Measurements from ENCODE around the gene HNRNPC.
A peak's percentile ranks its signal among the peaks of the same experiment; 100 is the strongest.

HNRNPC gene

DNA sequence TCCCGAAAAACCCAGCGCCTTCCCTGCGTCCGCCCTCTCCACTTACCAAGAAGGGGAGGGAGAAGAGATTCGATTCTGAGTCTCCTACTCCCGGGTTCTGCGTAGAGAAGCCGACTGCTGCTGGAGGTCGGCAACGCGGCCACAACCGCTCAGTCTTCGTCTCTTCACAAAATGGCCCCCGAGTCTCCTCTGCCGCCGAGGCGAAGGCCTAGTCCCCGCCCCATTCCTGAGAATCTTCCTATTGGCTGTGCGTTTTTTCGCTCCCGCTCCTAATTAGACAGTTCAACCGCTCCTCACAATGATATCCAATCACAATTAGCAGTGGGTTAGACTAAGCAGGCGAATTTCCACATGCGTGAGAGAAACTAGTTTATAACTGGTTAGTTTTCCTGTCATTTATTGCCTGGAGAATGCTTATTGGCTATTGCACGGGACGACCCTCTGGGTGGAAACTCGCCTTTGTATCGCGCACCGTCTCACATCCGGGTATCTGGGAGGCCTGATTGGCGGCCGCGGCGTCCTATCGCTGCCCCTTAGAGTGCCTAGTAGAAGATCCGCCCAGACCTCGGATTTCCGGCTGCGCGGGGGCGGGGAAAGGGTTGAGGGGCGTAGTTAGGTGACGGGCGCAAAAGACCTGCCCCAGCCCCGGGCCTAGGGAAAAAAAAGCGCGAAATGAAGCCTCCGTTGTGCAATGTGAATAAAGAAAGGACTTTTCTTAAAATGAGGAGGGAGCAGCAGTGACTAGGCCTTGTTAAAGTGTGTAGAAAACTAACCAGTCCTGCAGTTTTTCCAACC is at the start of gene HNRNPC:
TSS of gene HNRNPC (minus strand) at position 191 of the 795 bp plus-strand sequence. CDS start 35,249 bp downstream, outside the sequence.
- peak; percentile 100 for DNase-seq (ENCODE audit: low read depth)
- TF ChIP-seq, protein P1, sequence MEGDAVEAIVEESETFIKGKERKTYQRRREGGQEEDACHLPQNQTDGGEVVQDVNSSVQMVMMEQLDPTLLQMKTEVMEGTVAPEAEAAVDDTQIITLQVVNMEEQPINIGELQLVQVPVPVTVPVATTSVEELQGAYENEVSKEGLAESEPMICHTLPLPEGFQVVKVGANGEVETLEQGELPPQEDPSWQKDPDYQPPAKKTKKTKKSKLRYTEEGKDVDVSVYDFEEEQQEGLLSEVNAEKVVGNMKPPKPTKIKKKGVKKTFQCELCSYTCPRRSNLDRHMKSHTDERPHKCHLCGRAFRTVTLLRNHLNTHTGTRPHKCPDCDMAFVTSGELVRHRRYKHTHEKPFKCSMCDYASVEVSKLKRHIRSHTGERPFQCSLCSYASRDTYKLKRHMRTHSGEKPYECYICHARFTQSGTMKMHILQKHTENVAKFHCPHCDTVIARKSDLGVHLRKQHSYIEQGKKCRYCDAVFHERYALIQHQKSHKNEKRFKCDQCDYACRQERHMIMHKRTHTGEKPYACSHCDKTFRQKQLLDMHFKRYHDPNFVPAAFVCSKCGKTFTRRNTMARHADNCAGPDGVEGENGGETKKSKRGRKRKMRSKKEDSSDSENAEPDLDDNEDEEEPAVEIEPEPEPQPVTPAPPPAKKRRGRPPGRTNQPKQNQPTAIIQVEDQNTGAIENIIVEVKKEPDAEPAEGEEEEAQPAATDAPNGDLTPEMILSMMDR (IDR thresholded peaks at IDR 0.05; ENCODE audit: low read length, missing control alignments): no peak
- H3K4me3 ChIP-seq (replicated peaks; ENCODE audit: low read depth, low read length): peak within 1 kb of the TSS; percentile 77

GRCh38 chr14:21317398-21317797 is 48.2 kb upstream of the HNRNPC start:
- TF ChIP-seq, protein P1 (IDR thresholded peaks at IDR 0.05; ENCODE audit: low read length, missing control alignments): no peak
- DNase-seq (ENCODE audit: low read depth): no peak
- no peak overlapping the region for H3K4me3 ChIP-seq (replicated peaks; ENCODE audit: low read depth, low read length)

DNA sequence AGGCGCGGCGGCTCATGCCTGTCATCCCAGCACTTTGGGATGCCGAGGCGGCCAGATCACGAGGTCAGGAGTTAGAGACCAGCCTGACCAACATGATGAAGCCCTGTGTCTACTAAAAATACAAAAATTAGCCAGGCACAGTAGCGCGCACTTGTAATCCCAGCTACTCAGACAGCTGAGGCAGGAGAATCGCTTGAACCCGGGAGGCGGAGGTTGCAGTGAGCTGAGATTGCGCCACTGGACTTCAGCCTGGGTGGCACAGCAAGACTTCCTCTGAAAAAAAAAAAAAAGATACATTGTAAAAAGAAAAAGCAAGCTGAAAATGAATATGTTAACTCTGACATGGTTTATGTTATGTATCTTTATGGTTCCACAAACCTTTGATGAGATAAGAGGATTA is 44.3 kb upstream of the HNRNPC start:
- no peak for DNase-seq (ENCODE audit: low read depth)
- no peak overlapping the region for H3K4me3 ChIP-seq (replicated peaks; ENCODE audit: low read depth, low read length)
- TF ChIP-seq, protein P1 (IDR thresholded peaks at IDR 0.05; ENCODE audit: low read length, missing control alignments): no peak

DNA sequence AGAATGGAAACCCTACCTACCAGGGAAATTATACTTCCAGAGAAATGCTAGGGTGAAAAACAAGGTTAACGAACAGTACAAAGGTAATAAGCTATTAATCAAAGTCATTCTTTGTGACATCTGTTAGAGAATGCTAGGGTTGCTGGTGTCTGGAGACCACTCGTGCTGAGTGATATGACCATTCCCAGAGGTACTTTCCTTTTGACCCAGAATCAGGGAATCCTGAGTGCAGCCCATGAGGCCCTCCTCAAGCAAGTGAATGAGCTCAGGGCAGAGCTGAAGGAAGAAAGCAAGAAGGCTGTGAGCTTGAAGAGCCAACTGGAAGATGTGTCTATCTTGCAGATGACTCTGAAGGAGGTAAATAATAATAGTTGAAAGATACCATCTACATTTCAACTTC is 42.4 kb upstream of the HNRNPC start:
- no peak for DNase-seq (ENCODE audit: low read depth)
- no peak overlapping the region for H3K4me3 ChIP-seq (replicated peaks; ENCODE audit: low read depth, low read length)
- TF ChIP-seq, protein P1 (IDR thresholded peaks at IDR 0.05; ENCODE audit: low read length, missing control alignments): no peak

DNA sequence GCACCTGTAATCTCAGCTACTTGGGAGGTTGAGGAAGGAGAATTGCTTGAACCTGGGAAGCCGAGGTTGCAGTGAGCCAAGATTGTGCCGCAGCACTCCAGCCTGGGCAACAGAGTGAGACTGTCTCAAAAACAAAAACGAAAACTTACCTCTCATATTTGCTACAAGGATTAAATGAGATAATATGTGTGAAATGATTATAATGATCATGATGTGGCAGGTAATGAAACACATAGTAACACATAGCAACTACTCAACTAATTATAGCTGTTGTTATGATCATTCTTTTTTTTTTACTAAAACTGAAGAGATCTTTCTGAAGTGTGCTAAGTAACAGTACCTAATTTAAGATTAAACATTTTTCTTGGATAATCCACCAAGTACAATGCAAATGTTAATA is 40.7 kb upstream of the HNRNPC start:
- no peak for DNase-seq (ENCODE audit: low read depth)
- TF ChIP-seq, protein P1 (IDR thresholded peaks at IDR 0.05; ENCODE audit: low read length, missing control alignments): no peak

DNA sequence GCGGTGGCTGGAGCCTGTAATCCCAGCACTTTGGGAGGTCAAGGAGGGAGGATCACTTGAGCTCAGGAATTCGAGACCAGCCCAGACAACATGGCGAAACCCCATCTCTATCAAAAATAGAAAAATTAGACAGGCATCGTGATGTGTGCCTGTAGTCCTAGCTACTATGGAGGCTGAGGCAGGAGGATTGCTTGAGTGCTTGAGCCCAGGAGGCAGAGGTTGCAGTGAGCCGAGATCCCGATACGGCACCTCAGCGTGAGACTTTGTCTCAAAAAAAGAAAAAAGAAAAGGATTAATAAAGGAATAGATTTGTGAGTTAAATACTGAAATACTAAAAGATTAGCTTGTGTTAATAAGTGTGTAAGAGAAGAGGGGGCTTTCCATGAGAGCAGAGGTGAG is 40.0 kb upstream of the HNRNPC start:
- H3K4me3 ChIP-seq (replicated peaks; ENCODE audit: low read depth, low read length): peak overlapping the region; percentile 45
- TF ChIP-seq, protein P1 (IDR thresholded peaks at IDR 0.05; ENCODE audit: low read length, missing control alignments): no peak
- DNase-seq (ENCODE audit: low read depth): no peak

More for the DNA sequence above, 40.7 kb upstream of the HNRNPC start:
- no peak overlapping the region for H3K4me3 ChIP-seq (replicated peaks; ENCODE audit: low read depth, low read length)
